ENCODE results near the gene SIRPD. TPM values are rescaled to one million over a fixed set of nuclear protein-coding genes. Genes with fewer than 3 reads are reported as not detected.

Gene SIRPD
- total and polyA plus RNA-seq, 2 of the 8 experiments (the other 6 are each of a cell fraction or from before 2014, with no cell fraction given) = not detected

DNA sequence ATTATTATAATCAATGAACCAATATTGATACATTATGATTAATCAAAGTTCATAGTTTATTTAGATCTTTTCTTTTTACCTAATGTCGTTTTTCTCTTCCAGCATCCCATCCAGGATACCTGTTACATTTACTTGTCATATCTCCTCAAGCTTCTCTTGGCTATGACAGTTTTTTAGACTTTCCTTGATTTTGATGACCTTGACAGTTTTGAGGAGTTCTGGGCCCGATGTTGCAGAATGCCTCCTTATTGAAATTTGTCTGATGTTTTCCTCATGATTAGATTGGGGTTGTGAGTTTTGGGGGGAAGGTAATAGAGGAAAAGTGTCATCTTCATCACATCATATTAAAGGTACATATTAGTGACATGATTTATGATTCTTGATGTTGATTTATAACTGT, 3.8 kb upstream of the SIRPD start:
- Histone ChIP-seq H3K23me2 (ENCODE audit: low read depth, low read length) (no peaks in the 10 kb centered on the region), H3K27ac (ENCODE audit: low read depth, low read length) (no peak overlapping the region), H3K18ac (ENCODE audit: extremely low read depth, low read length) (no peak overlapping the region), H3K36me3 (ENCODE audit: control insufficient read depth in 2 of 4, insufficient read depth in 4 of 4, low read length in 3 of 4) (no peaks in the 10 kb centered on the region), H4K20me1 (replicated peaks in 1 of 2; ENCODE audit: control insufficient read depth in 1 of 2, insufficient read depth in 2 of 2, low read length in 2 of 2) (no peaks in the 10 kb centered on the region), H3K79me1 (ENCODE audit: low read depth, low read length) (no peaks in the 10 kb centered on the region), H4K5ac (ENCODE audit: insufficient read length, low read depth, low read length) (no peak overlapping the region), H2BK12ac (ENCODE audit: low read depth, low read length) (no peak overlapping the region), H4K8ac (ENCODE audit: extremely low read depth, insufficient read depth, low read length) (no peak overlapping the region), H3K4me3 (ENCODE audit: extremely low read depth in 1 of 4, insufficient read depth in 2 of 4, low read depth in 3 of 4, low read length in 4 of 4) (no peak overlapping the region), H2BK5ac (ENCODE audit: low read depth, low read length) (no peak overlapping the region), H2BK15ac (ENCODE audit: low read length) (no peak overlapping the region), H2AFZ (ENCODE audit: low read length) (no peak overlapping the region), H3K27me3 (replicated peaks in 1 of 4; ENCODE audit: control insufficient read depth in 3 of 4, extremely low read depth in 1 of 4, insufficient read depth in 3 of 4, low read length in 3 of 4) (no peaks in the 10 kb centered on the region), H4K91ac (replicated peaks; ENCODE audit: insufficient read length, low read length) (no peak overlapping the region), H2AK5ac (ENCODE audit: low read depth, low read length) (no peak overlapping the region), H3K56ac (replicated peaks; ENCODE audit: insufficient read length, low read depth, low read length) (no peak overlapping the region), H2BK120ac (replicated peaks; ENCODE audit: low read depth, low read length) (no peak overlapping the region), H3K9ac (replicated peaks in 1 of 4; ENCODE audit: extremely low read depth in 1 of 4, low read depth in 3 of 4, low read length in 3 of 4) (no peak overlapping the region), H3K4ac (replicated peaks; ENCODE audit: insufficient read length, low read depth, low read length) (no peak overlapping the region), H3K9me3 (ENCODE audit: insufficient read depth in 2 of 2, low read depth in 1 of 2, low read length in 1 of 2) (no peaks in the 10 kb centered on the region), H3K23ac (ENCODE audit: insufficient read length) (no peak overlapping the region), H3K4me1 (replicated peaks in 1 of 4; ENCODE audit: control insufficient read depth in 3 of 4, insufficient read depth in 4 of 4, low read length in 3 of 4) (no peaks in the 10 kb centered on the region), H3K4me2 (ENCODE audit: insufficient read depth in 1 of 2, low read depth in 2 of 2, low read length in 2 of 2) (no peak overlapping the region), H2BK20ac (ENCODE audit: low read length) (no peak overlapping the region), H3K79me2 (ENCODE audit: control insufficient read depth in 1 of 2, insufficient read depth in 2 of 2, low read length in 2 of 2) (no peaks in the 10 kb centered on the region), H3K14ac (ENCODE audit: insufficient read length) (no peak overlapping the region)
- ChIA-PET CTCF (ENCODE audit: partially characterized antibody) (interaction anchor here (1.0 to 2.0 kb wide), 5 partner anchors 9 to 215 kb away, joined by 3 to 9 read pairs (median 3); no protein-coding TSS in a partner anchor), POLR2A (ENCODE audit: partially characterized antibody) (no interaction called here)
- FAIRE-seq (no peak), DNase-seq (ENCODE audit: low read depth in 1 of 2, low spot score in 2 of 2) (no peak)
- 74% methylated on average over 2 of the region's 2 CpGs; no CpG with 5 or more reads in 1 of the 2 experiments for WGBS, 2 experiments (ENCODE audit: extremely low coverage in 1 of 2, insufficient coverage in 1 of 2, insufficient read length in 1 of 2, insufficient replicate concordance in 2 of 2, low coverage in 1 of 2, low lambda C conversion rate in 2 of 2, missing lambda C conversion rate in 1 of 2)
- TF ChIP-seq SIN3A (conservative IDR thresholded peaks at IDR 0.05 in 1 of 2, IDR thresholded peaks at IDR 0.05 in 1 of 2; ENCODE audit: low read depth in 1 of 2, low read length in 2 of 2) (no peak), KDM5A (IDR thresholded peaks at IDR 0.05; ENCODE audit: low read length) (no peak), SP4 (IDR thresholded peaks at IDR 0.05; ENCODE audit: low read length) (no peak), TCF12 (IDR thresholded peaks at IDR 0.05; ENCODE audit: low read depth, low read length) (no peak), CEBPB (IDR thresholded peaks at IDR 0.05; ENCODE audit: low read depth, low read length) (no peak), TAF7 (optimal IDR thresholded peaks at IDR 0.05; ENCODE audit: borderline replicate concordance, low read depth, low read length) (no peak), CBX8 (IDR thresholded peaks at IDR 0.05; ENCODE audit: borderline replicate concordance, low read depth, low read length) (no peak), POLR2A (IDR thresholded peaks at IDR 0.05; ENCODE audit: control extremely low read depth in 1 of 2, low read depth in 2 of 2, low read length in 2 of 2) (no peak), SIX5 (IDR thresholded peaks at IDR 0.05; ENCODE audit: low read depth, low read length) (no peak), EP300 (IDR thresholded peaks at IDR 0.05; ENCODE audit: borderline replicate concordance in 1 of 2, low read depth in 2 of 2, low read length in 2 of 2) (no peak), BRCA1 (IDR thresholded peaks at IDR 0.05; ENCODE audit: low read depth, low read length) (no peak), ASH2L (IDR thresholded peaks at IDR 0.05; ENCODE audit: low read length) (no peak), CREB1 (IDR thresholded peaks at IDR 0.05) (no peak), RAD21 (IDR thresholded peaks at IDR 0.05 in 1 of 2, conservative IDR thresholded peaks at IDR 0.05 in 1 of 2; ENCODE audit: low read depth in 2 of 2, low read length in 2 of 2) (no peak), RFX5 (IDR thresholded peaks at IDR 0.05; ENCODE audit: borderline replicate concordance, low read depth, low read length) (no peak)
- TF ChIP-seq, protein P1, sequence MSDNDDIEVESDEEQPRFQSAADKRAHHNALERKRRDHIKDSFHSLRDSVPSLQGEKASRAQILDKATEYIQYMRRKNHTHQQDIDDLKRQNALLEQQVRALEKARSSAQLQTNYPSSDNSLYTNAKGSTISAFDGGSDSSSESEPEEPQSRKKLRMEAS (IDR thresholded peaks at IDR 0.05) = no peak

All from H1 (cell line).